ENCODE results near the gene MBD4.
"Not testable (repeated sequence)": the region's sequence is repeated elsewhere in the genome, so short reads cannot be mapped to it uniquely, and the experiment has no call there.

The MBD4 gene

GRCh38 chr3:129439817-129440617 lies at the start of gene MBD4, which contains the start of gene IFT122:
Gene MBD4, minus strand, starts transcription at chr3:129439948. Its CDS starts 115 bp downstream, at chr3:129439833.
Gene IFT122, plus strand, starts transcription at chr3:129440224. Its CDS starts 107 bp downstream, at chr3:129440331.
- peak; percentile 98 for DNase-seq (ENCODE audit: low spot score)

DNA sequence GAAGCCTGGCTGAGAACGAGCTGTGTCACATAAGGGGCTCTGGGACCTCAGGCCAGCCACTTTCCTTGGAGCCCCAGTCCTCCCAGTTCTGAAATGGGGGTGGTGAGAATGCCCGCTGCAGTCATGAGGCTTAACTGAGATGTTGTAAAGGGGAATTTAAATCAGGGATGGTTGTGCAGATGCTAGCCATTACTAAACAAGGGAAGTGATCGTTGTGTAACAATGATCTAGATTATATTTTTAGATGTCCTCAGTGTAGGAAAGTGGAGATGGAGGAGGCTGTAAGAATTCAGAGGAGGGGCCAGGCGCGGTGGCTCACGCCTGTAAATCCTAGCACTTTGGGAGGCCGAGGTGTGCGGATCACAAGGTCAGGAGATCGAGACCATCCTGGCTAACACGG lies 49.5 kb upstream of the MBD4 start:
- DNase-seq (ENCODE audit: low spot score) = not testable (repeated sequence)

DNA sequence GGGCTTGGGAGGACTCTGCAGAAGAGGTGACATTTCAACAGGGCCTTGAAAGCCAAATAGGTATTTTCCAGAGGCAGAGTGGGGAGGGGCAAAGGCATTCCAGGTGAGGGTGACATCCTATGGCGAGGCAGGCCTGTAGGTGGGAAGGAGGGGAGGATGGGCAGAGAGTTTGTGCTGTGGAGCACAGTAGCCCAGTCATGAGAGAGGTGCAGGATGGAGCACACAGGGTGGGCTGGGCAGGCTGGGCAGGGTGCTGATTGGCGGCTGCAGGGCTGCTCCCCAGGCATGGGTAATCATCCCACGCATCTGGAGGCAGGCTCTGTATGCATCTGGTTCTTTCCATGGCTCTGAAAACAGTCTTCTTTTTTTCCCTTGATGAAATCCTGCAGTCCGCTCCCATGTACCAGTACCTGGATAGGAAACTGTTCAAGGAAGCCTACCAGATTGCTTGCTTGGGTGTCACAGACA lies 48.2 kb upstream of the MBD4 start:
- DNase-seq (ENCODE audit: low spot score) = not testable (repeated sequence)

- no peak for DNase-seq (ENCODE audit: low spot score)
Measured at GRCh38 chr3:129487183-129487867, 47.6 kb upstream of the MBD4 start.

- no peak for DNase-seq (ENCODE audit: low spot score)
Measured at GRCh38 chr3:129486664-129487035, 46.9 kb upstream of the MBD4 start.

- DNase-seq (ENCODE audit: low spot score) = peak; percentile 69
Measured at GRCh38 chr3:129485721-129486663, 46.2 kb upstream of the MBD4 start.

- not testable (repeated sequence) for DNase-seq (ENCODE audit: low spot score)
Measured at GRCh38 chr3:129485146-129485545, 45.4 kb upstream of the MBD4 start.

DNA sequence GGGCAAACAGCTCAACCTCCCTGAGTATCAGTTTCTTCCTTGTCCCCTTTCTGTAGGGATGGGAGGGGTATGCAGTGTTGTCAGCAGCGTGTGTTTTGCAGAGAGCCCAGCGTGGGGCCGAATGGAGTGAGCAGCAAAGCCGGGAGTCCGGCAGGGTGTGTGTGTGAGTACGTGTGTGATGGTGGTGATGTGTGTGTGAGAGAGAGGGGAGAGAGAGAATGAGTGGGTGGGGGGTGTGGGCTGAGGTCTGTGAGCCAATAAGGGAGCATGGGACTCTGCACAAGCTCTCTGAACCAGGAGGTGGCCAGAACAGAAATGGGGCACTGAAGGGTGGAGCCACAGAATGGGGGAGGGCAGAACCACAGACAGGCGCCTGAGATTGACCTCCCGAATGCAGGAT lies 44.1 kb upstream of the MBD4 start:
- DNase-seq (ENCODE audit: low spot score) = no peak

DNA sequence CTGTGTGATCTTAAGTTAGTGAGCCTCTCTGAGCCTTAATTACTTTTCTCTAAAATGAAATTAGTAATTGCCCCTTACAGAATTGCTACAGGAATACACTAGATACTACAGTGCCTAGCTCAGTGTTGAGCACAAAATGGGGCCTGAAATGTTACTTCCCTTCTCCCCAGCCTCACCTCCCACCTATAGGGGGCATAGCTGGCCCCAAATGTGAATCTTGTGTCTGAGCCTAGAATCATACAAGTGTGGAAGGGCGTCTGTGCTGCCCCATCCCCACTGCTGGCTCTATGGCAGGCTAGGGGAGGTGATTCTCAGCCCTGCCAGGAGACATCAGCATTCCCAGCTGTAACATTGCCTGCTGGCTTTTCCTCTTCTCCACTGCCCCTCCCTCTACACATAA lies 43.0 kb upstream of the MBD4 start:
- no peak for DNase-seq (ENCODE audit: low spot score)

DNA sequence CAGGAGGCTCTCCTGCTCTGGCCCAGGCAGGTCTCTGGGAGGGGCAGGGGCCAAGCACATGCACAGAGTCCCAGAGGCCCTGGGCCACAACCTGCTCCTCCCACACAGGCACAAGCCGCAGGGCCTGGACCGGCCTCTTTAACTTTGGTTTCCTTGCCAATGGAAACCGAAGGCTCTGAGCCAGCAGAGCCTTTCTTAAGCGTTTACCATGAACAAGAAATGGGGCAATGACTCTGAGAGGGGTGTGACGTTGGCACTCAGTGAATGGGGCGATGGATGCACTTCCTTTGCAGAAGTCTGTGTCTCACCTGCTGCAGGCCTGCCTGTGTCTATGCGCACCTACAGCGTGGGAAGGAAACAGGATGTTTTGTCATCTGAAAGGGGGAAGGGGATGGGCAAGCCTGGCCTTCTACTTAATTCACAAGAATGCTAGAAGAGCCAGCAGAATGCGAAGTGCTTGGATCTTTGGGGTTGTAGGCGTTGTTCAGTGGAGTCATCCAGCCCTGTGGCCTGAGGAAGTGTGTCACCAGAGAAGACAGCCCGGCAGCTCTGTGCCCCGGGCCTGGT lies 42.1 kb upstream of the MBD4 start:
- DNase-seq (ENCODE audit: low spot score) = no peak

DNA sequence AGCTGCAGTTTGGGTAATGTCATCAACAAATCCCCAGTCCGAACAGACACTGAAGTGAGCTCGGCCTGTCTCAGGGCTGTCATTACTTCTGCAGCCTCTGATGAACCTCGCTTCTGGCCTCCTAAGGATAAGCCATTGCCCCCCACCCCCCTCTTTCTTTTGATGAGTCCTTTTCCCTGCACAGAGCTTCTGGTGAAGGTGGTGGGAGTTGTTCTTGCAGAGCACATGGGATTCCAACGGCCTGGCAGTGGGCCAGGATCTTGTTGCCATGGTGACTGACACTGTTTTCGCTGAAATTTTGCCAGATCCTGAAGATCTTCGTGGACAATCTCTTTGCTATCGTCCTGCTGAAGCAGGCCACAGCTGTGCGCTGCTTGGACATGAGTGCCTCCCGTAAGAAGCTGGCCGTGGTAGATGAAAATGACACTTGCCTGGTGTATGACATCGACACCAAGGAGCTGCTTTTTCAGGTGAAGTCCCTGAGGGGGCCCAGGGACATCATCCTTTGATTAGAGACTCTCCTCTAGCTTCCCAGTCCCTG lies 41.5 kb upstream of the MBD4 start:
- not testable (repeated sequence) for DNase-seq (ENCODE audit: low spot score)

DNA sequence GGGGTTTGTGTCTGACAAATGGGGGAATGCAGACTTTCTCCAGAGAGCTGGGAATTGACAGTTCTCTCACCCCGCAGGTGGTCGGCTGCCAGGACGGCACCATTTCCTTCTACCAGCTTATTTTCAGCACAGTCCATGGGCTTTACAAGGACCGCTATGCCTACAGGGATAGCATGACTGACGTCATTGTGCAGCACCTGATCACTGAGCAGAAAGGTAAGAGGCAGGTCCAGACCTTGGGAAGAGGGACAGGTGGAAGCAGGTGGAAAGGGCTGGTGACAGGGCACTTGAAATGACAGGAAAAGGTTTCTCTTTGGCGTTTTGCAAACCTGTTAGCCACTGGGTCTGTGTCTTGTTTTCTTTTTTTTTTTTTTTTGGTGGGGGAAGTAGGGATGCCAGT lies 36.8 kb upstream of the MBD4 start:
- DNase-seq (ENCODE audit: low spot score) = no peak

GRCh38 chr3:129475863-129476262 lies 36.1 kb upstream of the MBD4 start:
- DNase-seq (ENCODE audit: low spot score) = no peak

- no peak for DNase-seq (ENCODE audit: low spot score)
Measured at GRCh38 chr3:129474984-129475804, 35.4 kb upstream of the MBD4 start.

DNA sequence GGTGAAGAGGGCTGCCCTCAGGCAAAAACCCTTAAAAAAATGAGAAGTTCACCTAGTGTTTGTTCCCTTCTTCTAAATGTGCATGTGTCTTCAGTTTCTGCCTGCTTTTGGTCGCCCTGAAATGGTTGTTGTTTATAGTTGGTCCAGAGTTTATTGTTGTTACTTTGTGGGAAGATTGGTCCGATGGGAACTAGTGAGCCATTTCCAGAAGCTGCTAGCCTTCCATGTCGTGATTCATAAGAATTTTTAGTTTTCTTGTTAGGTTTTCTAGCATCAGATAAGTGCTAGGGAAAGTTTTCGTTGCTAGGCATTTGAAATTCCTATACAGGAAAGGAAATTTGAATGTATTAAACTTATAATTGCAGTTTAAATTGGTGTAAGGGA lies 34.0 kb upstream of the MBD4 start:
- DNase-seq (ENCODE audit: low spot score) = no peak

- no peak for DNase-seq (ENCODE audit: low spot score)
Measured at GRCh38 chr3:129473067-129473768, 33.5 kb upstream of the MBD4 start.

DNA sequence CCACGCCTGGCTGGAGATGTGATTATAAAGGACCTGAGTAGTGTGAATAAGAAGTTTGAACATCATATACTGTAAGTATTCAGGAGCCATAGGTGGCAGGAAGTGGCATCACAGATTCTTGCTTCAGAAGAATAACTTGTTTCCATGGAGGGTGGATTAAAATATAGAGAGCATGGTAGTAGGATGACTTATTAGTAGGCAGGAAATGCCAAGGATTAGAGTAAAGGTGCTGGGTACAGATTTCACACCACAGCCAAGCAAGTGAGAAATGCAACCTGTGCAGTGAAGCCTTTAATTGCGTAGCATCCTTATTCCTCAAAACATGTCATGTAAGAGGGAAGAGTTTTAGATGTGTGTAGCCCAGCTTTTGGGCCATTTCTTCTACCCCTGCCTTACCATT lies 31.1 kb upstream of the MBD4 start:
- no peak for DNase-seq (ENCODE audit: low spot score)

DNA sequence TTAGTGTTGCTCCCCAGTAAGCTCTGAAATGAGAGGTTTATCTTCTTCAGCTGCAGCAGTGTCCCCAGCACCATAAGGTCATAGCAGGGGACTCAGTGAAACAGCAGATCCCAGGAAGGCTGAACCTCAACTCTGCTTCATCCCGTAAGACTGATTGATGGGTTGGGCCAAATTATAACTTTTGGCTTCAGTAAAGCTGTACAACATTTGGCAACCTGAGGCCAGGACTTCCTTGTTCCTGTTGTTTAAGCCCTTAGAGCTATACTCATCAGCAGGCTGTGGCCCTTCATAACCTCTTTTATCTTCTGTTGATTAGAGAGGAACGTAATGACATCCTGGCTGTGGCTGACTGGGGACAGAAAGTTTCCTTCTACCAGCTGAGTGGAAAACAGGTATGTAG lies 29.3 kb upstream of the MBD4 start:
- DNase-seq (ENCODE audit: low spot score) = no peak

GRCh38 chr3:129467932-129468331 lies 28.2 kb upstream of the MBD4 start:
- DNase-seq (ENCODE audit: low spot score) = no peak

GRCh38 chr3:129463716-129464115 lies 24.0 kb upstream of the MBD4 start:
- DNase-seq (ENCODE audit: low spot score) = no peak

Measured in globus pallidus (tissue), 1 donor.